LHCN-M2 (cell line): Measurements from ENCODE around the gene GPR171. TPM values are rescaled to one million over a fixed set of nuclear protein-coding genes. Genes with fewer than 3 reads are reported as not detected.

Source experiments
- DNase-seq: peaks from one replicate; pipeline ENCODE4 v3.0.0-alpha.2; 2012; ENCODE audit warnings: low read depth
- total RNA-seq: library from RNA; depleted of rRNA; stranded (reverse); fragments of >200 nt; gene quantifications from 2 replicates; pipeline ENCODE4 v1.2.3, GENCODE V29; 2014; rRNA removed

Gene GPR171
- total RNA-seq, 1 experiment from 2014 or later: not detected

- no peak for DNase-seq
Observed at GRCh38 chr3:151178208-151178845, 24.7 kb downstream of the GPR171 start.

GRCh38 chr3:151175952-151176351 is 27.1 kb downstream of the GPR171 start:
- DNase-seq: no peak

- no peak for DNase-seq
Observed at GRCh38 chr3:151174351-151174750, 28.7 kb downstream of the GPR171 start.

GRCh38 chr3:151171145-151171757 is 31.8 kb downstream of the GPR171 start:
- DNase-seq: no peak

GRCh38 chr3:151169948-151170679 is 32.9 kb downstream of the GPR171 start:
- DNase-seq: peak; percentile 9

GRCh38 chr3:151169262-151169947 is 33.6 kb downstream of the GPR171 start:
- no peak for DNase-seq

- DNase-seq: peak; percentile 23
Observed at GRCh38 chr3:151168269-151169094, 34.5 kb downstream of the GPR171 start.

- DNase-seq: no peak
Observed at GRCh38 chr3:151166161-151166560, 36.9 kb downstream of the GPR171 start.

- DNase-seq: no peak
Observed at GRCh38 chr3:151165226-151165625, 37.8 kb downstream of the GPR171 start.

GRCh38 chr3:151159806-151160205 is 43.2 kb downstream of the GPR171 start:
- DNase-seq: no peak

- peak; percentile 42 for DNase-seq
Observed at GRCh38 chr3:151156618-151157216, 46.3 kb downstream of the GPR171 start.

GRCh38 chr3:151155409-151156128 is 47.4 kb downstream of the GPR171 start:
- DNase-seq: no peak

- no peak for DNase-seq
Observed at GRCh38 chr3:151154566-151154965, 48.5 kb downstream of the GPR171 start.

- DNase-seq: no peak
Observed at GRCh38 chr3:151152455-151153079, 50.4 kb downstream of the GPR171 start.

Other genes with a start within 250 kb of the GPR171 start
- not detected in 2 replicates for gene CLRN1, start 230.5 kb downstream of the GPR171 start, total RNA-seq
- not detected in 2 replicates for gene MED12L, start 117.6 kb downstream of the GPR171 start, total RNA-seq
- gene P2RY14, start 75.3 kb upstream of the GPR171 start, total RNA-seq: 0.19 TPM in 1 of 2 replicates, not detected in the other
- gene GPR87, start 113.6 kb upstream of the GPR171 start, total RNA-seq: not detected in 2 replicates
- not detected in 2 replicates for gene P2RY13, start 126.3 kb upstream of the GPR171 start, total RNA-seq
- gene P2RY12, start 181.5 kb upstream of the GPR171 start, total RNA-seq: not detected in 2 replicates